Activated CD8-positive, alpha-beta memory T cell treated with anti-CD3 and anti-CD28 coated beads, Interleukin-2, amount 50 U/mL, for 1 hour (primary cell): Measurements from ENCODE around the gene KIR3DL3.
"Not testable (repeated sequence)": the region's sequence is repeated elsewhere in the genome, so short reads cannot be mapped to it uniquely, and the experiment has no call there.

Source experiments
- DNase-seq: peaks from one replicate; pipeline ENCODE4 v3.0.0-alpha.2; 2020; ENCODE audit errors: extremely low read depth

The KIR3DL3 gene

DNA sequence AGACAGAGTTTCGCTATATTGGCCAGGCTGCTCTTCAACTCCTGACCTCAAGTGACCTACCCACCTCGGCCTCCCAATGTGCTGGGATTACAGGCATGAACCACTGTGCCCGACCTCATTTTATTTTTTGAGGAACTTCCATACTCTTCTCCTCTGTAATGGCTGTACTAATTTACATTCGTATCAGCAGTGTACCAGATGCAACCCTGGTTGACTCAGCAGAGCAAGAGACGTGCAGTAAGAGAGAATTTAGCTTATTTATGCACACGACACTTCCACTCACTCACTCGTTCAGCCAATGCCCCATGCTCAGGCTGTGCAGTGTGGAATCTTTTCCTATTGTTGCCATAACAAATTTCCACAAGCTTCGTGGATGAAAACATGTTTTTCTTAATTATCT, 6.9 kb downstream of the KIR3DL3 start:
- DNase-seq = no peak

DNA sequence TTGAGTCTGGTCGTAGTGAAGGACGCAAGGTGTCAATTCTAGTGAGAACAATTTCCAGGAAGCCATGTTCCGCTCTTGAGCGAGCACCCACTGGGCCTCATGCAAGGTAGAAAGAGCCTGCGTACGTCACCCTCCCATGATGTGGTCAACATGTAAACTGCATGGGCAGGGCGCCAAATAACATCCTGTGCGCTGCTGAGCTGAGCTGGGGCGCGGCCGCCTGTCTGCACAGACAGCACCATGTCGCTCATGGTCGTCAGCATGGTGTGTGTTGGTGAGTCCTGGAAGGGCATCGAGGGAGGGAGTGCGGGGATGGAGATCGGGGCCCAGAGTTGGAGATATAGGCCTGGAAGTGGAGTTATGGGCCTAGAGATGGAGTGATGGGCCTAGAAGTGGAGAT, 14.1 kb downstream of the KIR3DL3 start, which contains the start of gene KIR2DL3:
KIR2DL3 (plus strand) TSS at position 208 of the 400 bp plus-strand sequence; CDS start at position 241, 33 bp downstream.
- DNase-seq = not testable (repeated sequence)

DNA sequence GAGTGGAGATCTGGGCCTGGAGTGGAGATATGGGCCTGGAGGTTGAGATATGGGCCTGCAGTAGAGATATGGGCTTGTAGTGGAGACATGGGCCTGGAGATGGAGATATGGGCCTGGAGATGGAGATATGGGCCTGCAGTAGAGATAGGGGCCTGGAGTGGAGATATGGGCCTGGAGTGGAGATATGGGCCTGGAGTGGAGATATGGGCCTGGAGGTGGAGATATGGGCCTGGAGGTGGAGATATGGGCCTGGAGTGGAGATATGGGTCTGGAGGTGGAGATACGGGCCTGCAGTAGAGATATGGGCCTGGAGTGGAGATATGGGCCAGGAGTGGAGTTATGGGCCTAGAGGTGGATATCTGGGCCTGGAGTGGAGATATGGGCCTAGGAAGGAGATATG, 14.5 kb downstream of the KIR3DL3 start:
- no peak for DNase-seq

DNA sequence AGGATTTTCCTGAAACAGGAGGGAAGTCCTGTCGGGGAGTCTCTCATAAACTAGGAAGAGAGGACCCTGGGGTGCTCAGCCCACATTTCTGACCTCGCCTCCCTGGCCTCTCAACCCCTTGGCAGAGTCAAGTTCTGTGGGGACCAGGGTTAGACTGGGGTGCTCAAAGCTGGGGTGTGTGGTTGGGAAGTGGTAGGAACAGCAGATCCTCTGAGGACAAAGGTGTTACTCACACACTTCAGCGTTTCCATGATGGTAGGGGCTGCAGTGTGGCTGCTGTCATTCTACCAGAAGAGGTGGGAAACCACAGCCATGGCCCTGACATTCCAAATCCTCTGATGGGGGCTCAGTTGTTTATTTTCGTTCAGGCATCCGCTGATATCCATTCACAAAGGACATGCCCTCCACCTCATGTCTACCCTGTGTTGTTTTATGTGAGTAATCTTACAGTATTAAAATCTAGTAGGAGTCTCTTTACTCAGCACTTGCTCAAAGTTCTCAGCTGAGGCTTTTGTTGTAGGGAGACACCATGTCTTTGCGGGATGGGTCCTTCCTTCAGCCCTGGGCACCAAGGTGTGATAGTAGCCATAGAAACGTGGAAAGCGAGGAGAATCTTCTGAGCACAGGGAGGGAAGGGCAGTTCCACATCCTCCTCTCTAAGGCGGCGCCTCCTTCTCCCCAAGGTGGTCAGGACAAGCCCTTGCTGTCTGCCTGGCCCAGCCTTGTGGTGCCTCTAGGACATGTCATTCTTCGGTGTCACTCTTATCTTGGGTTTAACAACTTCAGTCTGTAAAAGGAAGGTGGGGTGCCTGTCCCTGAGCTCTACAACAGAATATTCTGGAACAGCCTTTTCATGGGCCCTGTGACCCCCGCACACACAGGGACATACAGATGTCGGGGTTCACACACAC, 15.6 kb downstream of the KIR3DL3 start:
- DNase-seq = no peak

DNA sequence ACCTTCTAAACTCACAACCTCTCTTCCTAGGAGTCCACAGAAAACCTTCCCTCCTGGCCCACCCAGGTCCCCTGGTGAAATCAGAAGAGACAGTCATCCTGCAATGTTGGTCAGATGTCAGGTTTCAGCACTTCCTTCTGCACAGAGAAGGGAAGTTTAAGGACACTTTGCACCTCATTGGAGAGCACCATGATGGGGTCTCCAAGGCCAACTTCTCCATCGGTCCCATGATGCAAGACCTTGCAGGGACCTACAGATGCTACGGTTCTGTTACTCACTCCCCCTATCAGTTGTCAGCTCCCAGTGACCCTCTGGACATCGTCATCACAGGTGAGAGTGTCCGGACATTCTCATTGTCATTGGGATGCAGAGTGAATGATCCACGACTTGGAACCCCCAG, 17.7 kb downstream of the KIR3DL3 start:
- DNase-seq = not testable (repeated sequence)

DNA sequence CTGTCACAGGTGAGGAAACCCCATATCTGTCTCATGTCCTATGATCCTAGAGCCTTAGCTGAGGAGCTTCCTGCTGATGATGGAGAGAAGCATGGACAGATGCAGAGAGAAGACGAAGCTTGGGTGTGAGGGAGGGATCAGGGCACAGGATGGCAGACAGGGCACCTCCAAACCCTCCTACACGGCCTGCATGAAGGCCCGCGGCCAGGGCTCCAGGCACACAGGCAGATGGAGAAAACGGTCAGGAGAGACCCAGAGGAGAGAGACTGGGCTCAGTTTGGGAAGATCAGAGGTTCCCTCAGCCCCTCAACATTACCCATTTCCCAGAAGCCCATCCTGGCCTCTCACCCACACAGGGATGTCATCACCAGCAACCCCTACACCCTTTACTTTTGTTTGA, 19.8 kb downstream of the KIR3DL3 start:
- not testable (repeated sequence) for DNase-seq

DNA sequence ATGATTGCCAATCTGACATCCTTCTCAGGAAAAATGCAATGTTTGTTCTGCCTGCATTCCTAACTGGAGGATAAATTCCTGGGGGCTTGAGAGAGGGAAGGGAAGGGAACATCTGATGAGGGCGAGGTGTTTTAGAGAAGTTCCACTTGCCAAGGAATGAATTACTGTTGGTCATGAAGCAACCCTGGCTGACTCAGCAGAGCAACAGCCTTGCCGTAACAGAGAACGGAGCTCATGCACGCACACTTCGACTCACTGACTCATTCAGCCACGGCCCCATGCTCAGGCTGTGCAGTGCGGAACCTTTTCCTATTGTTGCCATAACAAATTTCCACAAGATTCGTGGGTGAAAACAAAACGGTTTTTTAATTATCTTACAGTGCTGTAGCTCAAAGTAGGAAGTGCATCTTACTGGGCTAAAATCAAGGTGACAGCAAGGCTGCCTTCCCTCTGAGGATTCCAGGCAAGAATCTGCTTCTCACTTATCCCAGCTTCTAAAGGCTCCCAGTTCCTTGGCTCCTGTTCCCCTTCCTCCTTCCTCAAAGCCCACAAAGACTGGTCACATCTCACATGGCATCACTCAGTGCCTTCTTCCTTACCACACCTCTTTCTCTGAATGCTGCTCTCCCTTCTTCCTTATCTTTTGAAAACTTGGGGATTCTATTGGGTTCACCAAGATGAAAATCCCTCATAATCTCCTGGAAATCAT, 23.5 kb downstream of the KIR3DL3 start:
- not testable (repeated sequence) for DNase-seq

DNA sequence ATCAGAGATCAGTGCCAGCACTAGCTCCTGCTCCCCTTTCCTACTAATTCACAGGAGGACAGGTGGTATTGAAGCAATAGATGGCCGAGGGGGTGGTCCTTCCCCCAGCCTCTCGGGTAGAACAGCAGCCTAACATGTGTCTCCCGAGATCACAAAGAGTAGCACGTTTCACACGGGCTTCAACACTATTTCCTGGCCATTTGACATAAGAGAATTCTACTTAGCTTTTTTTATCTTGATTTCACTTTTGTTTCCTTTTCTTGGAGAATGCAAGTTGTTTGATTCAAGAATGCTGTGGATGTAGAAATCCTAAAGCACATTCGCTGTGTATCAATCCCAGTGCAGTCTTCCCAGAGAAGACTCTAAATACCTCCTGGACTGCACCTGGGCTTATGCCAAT, 26.0 kb downstream of the KIR3DL3 start:
- not testable (repeated sequence) for DNase-seq

DNA sequence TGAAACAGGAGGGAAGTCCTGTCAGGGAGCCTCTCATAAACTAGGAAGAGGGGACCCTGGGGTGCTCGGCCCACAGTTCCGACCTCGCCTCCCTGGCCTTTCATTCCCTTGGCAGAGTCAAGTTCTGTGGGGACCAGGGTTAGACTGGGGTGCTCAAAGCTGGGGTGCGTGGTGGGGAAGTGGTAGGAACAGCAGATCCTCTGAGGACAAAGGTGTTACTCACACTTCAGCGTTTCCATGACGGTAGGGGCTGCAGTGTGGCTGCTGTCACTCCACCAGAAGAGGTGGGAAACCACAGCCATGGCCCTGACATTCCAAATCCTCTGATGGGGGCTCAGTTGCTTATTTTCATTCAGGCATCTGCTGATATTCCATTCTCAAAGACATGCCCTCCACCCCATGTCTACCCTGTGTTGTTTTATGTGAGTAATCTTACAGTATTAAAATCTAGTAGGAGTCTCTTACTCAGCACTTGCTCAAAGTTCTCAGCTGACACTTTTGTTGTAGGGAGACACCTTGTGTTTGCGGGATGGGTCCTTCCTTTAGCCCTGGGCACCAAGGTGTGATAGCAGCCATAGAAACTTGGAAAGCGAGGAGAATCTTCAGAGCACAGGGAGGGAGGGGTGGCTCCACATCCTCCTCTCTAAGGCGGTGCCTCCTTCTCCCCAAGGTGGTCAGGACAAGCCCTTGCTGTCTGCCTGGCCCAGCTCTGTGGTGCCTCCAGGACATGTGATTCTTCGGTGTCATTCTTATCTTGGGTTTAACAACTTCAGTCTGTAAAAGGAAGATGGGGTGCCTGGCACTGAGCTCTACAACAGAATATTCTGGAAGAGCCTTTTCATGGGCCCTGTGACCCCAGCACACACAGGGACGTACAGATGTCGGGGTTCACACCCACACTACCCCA, 32.2 kb downstream of the KIR3DL3 start:
- DNase-seq = not testable (repeated sequence)

DNA sequence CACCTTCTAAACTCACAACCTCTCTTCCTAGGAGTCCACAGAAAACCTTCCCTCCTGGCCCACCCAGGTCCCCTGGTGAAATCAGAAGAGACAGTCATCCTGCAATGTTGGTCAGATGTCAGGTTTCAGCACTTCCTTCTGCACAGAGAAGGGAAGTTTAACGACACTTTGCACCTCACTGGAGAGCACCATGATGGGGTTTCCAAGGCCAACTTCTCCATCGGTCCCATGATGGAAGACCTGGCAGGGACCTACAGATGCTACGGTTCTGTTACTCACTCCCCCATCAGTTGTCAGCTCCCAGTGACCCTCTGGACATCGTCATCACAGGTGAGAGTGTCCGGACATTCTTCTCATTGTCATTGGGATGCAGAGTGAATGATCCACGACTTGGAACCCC, 34.3 kb downstream of the KIR3DL3 start:
- DNase-seq = not testable (repeated sequence)

DNA sequence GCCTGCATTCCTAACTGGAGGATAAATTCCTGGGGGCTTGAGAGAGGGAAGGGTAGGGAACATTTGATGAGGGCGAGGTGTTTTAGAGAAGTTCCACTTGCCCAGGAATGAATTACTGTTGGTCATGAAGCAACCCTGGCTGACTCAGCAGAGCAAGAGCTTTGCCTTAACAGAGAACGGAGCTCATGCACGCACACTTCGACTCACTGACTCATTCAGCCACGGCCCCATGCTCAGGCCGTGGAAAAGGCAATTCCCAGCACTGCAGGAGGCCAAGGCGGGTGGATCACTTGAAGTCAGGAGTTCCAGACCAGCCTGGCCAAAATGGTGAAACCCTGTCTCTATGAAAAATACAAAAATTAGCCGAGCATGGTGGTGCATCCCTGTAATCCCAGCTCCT, 40.0 kb downstream of the KIR3DL3 start:
- DNase-seq = not testable (repeated sequence)

DNA sequence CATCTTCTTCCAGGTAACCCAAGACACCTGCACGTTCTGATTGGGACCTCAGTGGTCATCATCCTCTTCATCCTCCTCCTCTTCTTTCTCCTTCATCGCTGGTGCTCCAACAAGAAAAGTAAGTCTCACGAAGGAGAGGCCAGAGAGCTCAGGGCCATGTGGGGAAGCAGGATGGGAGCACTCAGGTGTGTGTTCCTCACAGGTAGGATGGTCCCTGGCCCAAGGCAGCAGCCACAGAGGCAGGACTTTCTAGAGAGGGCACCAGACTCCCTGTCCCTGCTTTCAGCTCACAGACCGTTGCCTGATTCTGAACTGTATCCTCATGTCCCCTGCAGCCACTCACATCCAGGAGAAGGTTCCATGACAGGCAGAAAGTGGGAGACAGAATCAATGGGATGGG, 42.2 kb downstream of the KIR3DL3 start:
- not testable (repeated sequence) for DNase-seq

DNA sequence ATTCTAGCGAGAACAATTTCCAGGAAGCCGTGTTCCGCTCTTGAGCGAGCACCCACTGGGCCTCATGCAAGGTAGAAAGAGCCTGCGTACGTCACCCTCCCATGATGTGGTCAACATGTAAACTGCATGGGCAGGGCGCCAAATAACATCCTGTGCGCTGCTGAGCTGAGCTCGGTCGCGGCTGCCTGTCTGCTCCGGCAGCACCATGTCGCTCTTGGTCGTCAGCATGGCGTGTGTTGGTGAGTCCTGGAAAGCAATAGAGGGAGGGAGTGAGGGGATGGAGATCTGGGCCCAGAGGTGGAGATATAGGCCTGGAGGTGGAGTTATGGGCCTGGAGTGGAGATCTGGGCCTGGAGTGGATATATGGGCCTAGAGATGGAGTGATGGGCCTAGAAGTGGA, 45.4 kb downstream of the KIR3DL3 start, which contains the start of gene KIR2DL1:
KIR2DL1 (plus strand) TSS at position 148 of the 400 bp plus-strand sequence; CDS start at position 206, 58 bp downstream.
- not testable (repeated sequence) for DNase-seq

DNA sequence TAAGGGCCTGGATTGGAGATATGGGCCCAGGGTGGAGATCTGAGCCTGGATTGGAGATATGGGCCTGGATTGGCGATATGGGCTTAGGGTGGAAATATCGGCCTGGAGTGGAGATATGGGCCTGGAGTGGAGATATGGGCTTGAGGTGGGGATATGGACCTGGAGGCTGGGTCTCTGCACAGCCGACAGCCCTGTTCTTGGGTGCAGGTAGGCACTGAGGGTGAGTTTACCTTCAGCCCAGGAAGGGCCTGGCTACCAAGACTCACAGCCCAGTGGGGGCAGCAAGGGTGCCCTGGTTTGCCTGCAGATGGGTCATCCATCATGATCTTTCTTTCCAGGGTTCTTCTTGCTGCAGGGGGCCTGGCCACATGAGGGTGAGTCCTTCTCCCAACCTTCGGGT, 46.3 kb downstream of the KIR3DL3 start:
- not testable (repeated sequence) for DNase-seq

DNA sequence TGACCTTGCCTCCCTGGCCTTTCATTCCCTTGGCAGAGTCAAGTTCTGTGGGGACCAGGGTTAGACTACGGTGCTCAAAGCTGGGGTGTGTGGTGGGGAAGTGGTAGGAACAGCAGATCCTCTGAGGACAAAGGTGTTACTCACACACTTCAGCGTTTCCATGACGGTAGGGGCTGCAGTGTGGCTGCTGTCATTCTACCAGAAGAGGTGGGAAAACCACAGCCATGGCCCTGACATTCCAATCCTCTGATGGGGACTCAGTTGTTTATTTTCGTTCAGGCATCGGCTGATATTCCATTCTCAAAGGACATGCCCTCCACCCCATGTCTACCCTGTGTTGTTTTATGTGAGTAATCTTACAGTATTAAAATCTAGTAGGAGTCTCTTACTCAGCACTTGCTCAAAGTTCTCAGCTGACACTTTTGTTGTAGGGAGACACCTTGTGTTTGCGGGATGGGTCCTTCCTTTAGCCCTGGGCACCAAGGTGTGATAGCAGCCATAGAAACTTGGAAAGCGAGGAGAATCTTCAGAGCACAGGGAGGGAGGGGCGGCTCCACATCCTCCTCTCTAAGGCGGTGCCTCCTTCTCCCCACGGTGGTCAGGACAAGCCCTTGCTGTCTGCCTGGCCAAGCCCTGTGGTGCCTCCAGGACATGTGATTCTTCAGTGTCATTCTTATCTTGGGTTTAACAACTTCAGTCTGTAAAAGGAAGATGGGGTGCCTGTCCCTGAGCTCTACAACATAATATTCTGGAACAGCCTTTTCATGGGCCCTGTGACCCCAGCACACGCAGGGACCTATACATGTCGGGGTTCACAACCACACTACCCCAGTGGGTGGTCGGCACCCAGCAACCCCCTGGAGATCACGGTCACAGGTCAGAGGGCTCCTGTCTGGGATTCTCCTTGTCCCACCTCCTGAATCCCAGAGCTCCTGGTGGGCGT, 47.0 kb downstream of the KIR3DL3 start:
- not testable (repeated sequence) for DNase-seq

DNA sequence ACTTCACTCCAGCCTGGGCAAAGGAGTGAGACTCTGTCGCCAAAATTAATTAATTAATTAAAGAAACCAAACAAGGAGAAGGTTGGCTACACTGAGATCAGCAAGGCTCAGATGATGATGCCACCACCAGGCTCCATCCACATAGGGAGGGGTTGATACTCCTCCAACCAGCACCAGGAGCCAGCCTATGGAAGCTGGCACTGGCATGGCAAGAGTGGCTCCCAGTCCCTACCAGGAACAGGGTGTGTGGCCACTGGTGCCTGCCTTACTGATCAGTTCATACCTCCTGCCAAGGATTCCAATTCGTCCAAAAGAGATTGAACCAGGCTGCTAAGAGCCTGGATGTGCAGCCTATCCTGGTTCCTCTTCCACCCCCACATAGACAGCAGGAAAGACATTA, 48.4 kb downstream of the KIR3DL3 start:
- DNase-seq = not testable (repeated sequence)

DNA sequence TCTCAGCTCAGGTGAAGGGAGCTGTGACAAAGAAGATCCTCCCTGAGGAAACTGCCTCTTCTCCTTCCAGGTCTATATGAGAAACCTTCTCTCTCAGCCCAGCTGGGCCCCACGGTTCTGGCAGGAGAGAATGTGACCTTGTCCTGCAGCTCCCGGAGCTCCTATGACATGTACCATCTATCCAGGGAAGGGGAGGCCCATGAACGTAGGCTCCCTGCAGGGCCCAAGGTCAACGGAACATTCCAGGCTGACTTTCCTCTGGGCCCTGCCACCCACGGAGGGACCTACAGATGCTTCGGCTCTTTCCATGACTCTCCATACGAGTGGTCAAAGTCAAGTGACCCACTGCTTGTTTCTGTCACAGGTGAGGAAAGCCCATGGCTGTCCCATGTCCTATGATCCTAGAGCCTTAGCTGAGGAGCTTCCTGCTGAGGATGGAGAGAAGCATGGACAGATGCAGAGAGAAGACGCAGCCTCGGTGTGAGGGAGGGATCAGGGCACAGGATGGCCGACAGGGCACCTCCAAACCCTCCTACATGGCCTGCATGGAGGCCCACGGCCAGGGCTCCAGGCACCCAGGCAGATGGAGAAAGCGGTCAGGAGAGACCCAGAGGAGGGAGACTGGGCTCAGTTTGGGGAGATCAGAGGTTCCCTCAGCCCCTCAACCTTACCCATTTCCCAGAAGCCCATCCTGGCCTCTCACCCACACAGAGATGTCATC, 51.0 kb downstream of the KIR3DL3 start:
- not testable (repeated sequence) for DNase-seq

DNA sequence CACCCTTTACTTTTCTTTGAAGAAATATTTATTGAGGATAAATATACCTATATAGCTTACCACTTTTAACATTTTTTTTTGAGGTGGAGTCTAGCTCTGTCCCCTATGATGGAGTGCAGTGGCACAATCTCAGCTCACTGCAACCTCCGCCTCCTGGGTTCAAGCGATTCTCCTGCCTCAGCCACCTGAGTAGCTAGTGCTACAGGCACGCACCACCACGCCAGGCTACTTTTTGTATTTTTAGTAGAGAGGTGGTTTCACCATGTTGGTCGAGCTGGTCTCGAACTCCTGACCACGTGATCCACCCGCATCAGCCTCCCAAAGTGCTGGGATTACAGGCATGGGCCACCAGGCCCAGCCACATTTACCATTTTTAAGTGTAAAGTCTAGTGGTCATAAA, 51.6 kb downstream of the KIR3DL3 start:
- not testable (repeated sequence) for DNase-seq

DNA sequence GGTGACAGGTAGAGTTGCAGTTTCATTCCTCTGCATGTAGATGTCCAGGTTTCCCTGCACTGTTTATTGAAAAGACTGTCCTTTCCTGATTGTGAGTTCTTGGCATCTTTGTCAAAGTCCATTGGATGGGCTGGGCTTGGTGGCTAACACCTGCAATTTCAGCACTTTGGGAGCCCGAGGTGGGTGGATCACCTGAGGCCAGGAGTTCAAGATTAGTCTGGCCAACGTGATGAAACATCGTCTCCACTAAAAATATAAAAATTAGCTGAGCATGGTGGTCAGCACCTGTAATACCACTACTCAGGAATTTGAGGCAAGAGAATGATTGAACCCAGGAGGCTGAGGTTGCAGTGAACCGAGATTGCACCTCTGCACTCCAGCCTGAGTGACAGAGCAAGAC, 53.6 kb downstream of the KIR3DL3 start:
- DNase-seq = not testable (repeated sequence)

DNA sequence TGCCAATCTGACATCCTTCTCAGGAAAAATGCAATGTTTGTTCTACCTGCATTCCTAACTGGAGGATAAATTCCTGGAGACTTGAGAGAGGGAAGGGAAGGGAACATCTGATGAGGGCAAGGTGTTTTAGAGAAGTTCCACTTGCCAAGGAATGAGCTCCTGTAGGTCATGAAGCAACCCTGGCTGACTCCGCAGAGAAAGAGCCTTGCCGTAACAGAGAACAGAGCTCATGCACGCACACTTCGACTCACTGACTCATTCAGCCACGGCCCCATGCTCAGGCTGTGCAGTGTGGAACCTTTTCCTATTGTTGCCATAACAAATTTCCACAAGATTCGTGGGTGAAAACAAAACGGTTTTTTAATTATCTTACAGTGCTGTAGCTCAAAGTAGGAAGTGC, 54.7 kb downstream of the KIR3DL3 start:
- DNase-seq = not testable (repeated sequence)
